Lower leg skin (tissue), 3 donors: ENCODE measurements around the gene KCNK13.

Source experiments
- CTCF ChIP-seq, 3 donors: fragments of 450-650 bp; IDR thresholded peaks; one replicate each; pipeline ENCODE4 v1.5.1; 2016; ENCODE audit warnings: antibody characterized with exemption in 3 of 3, mild to moderate bottlenecking in 3 of 3, moderate library complexity in 2 of 3
- POLR2A ChIP-seq, 2 donors: fragments of 450-650 bp; IDR thresholded peaks; one replicate each; pipeline ENCODE4 v1.6.1; 2016 to 2017; ENCODE audit warnings: antibody characterized with exemption in 2 of 2, mild to moderate bottlenecking in 1 of 2, moderate library complexity in 1 of 2

DNA sequence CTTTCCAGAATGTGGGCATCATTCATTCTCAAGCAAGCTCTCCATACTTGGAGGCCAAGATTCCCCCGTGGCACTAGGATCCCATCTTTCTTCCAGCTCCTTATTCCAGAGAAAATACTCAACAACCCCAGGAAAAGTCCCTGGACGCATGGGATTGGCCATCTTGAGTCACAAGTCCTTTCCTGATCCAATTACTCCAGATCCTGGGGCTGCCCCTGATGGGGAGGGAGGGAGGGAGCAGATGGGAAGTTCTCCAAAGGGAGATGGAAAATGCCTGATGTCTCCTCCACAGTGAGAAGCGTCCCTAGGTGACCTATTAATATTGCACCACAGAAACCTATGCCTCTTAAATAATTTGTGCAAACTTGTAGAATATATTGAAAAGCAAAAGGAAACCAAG, 12.4 kb upstream of the KCNK13 start:
- no peak for TF ChIP-seq CTCF (IDR thresholded peaks at IDR 0.05)
- TF ChIP-seq POLR2A (IDR thresholded peaks at IDR 0.05) = no peak
